CD4-positive, alpha-beta T cell treated with Interleukin-21 for 1 hour (primary cell): Measurements from ENCODE around the gene MCC.

Experiments
- DNase-seq: peaks from one replicate; pipeline ENCODE4 v3.0.0-alpha.2; 2020

MCC gene

DNA sequence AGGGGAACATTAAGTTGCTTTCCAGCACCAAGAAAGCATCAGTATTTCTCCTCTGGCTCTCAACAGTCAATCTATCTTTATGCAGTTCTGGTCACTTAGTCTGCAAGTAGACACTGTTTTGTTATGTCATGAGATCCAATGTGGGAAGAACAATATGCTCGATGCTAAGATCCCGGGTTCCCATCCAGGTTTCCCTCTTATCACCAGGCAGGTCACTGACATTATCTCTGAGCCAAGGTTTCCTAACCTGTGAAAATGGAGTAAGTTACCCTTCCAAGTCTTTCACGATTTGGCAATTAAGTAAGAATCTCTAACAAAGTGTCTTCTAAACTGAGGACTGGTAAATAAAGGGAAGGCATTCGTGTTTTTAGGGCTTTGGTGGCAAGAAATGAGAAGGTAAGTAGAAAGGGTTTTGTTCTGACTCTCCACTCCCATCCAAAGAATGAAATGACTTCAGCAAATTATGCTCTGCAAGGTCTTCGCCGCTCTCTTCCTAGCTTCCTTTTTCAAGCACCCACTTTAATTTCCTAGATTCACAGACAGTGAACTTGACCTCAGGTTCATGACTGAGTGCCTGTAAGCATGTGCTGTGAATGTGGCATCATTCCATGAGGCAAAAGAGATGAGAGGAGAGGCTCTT is 425.3 kb downstream of the MCC start:
- no peak for DNase-seq

DNA sequence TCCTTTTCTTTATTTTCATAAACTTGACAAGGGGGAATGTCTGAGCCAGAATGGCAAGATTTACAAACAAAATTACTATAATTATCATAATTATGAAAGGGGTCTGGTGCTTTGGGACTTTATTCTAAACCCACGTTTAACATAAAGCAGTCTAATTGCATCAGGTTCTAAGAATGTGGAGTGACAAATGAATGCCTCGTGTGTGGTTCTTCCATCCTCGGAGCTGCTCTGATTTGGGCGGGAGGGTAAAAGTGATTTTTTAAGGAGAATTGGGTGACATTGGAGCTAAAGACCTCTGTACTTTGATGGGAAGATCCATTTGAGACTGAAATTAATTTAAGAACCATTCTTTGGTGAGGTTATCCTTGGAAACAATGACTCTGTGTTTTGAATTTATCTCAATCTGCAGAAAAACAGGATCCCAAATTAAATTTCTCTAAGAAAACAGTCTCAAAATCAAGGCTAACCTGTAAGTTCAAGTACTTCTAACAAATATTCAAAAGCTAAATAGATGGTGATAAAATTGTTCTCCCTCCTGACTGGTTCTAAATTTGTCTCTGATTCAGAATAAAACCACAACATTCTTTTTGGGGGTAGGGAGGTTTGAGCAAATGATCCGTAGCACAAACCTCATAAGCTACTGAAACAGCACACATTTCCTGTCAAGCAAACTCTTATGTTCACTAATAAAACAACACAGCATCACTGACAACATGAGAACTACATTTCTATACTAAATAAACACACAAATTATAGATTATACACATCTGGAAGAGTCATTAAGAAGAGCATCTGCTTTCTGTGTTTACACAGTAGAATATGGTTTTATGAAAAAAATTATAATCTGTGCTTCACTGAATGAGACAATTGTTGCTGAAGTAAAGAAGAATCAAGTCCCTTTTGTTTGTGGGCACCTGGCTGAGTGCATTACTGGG is 426.1 kb downstream of the MCC start:
- no peak for DNase-seq

DNA sequence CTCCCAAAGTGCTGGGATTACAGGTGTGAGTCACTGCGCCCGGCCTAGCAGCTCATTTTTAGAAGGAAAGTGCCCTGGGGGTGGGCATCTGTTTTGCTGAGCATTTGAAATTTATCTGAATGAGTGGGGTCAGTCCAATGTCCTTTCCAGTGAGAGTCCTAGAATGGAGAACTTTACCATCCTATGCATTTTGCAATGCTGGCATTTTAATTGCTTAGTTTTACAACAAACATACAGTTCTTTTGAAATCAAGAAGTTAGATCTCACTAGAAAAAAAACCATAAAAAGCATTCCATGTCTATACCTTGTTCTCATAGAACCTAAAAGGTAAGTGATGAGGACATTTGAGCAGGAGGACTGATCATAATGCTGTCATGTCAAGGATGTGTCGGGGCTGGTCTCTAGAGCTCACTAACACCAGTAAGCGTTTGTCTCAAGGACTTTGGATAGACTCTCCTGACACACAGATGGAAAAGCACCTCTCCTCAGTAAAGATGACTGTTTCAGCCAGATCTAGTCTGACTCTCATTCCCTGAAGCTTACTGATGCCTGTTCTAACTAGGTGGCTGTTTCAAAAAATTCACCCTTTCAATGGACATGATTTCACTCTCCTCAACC is 427.7 kb downstream of the MCC start:
- DNase-seq: no peak

GRCh38 chr5:113059232-113060040 is 428.8 kb downstream of the MCC start:
- DNase-seq: no peak

GRCh38 chr5:113058706-113059226 is 429.5 kb downstream of the MCC start:
- no peak for DNase-seq

DNA sequence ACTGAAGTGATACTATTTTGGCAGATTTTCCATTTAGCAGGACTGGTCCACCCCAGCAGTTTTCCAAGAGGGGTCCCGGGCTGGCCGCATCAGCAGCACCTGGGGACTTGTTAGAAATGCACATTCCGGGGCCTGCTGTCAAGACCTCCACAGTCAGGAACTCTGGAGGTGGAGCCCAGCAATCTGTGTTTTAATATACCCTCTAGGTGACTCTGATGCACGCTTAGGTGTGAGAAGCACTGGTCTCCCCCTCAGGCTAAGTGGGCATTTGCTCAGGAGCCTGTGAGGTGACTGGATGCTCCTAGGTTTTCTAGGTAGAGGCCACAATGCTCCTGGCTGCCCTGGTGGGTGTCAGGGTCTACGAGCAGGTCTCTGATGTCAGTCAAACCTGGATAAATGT is 430.0 kb downstream of the MCC start:
- no peak for DNase-seq

DNA sequence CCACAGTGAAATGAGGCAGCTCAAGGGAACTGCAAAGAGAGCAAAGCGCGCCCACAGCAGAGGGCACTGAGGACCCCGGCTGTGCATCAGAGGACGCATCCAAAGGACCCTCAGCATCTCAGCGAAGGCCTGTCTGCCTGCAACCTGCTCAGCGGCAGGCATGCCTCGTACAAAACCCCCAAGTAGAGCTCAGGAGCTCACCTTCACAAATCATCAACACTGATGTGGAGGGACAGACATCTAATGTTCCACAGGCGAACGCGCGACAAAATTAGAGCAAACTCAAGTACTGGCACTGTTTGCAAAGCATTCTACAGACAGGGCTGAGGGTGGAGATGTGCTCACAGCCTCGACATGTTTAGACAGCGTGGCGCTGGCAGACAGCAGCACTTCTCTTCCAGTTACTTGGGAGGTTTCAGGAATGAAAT is 430.7 kb downstream of the MCC start:
- no peak for DNase-seq

- DNase-seq: no peak
Observed at GRCh38 chr5:113056988-113057387, 431.3 kb downstream of the MCC start.

- no peak for DNase-seq
Observed at GRCh38 chr5:113054899-113055298, 433.4 kb downstream of the MCC start.

DNA sequence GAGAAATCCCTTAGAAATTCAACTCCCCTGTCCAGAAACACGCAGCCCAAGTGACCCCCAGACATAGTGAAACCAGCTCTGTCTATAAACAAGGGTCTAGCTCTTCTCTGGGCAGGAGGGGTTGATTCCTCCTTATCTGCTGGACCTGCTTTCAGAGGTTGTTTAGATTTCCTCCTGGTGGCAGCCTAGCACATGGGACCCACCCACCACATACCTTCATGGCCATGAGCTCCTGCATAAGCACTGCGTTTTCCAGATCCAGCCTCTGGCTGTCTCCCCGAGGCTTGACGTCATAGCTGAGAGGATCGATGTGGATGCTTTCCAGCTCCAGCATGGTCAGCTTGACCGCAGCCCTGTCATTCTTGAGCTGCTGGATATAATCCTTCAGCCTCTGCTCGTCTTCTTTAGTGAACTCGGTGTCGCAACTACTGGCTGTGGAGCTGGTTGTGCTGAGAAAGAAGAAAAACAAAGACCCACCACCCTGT is 434.7 kb downstream of the MCC start:
- DNase-seq: no peak

DNA sequence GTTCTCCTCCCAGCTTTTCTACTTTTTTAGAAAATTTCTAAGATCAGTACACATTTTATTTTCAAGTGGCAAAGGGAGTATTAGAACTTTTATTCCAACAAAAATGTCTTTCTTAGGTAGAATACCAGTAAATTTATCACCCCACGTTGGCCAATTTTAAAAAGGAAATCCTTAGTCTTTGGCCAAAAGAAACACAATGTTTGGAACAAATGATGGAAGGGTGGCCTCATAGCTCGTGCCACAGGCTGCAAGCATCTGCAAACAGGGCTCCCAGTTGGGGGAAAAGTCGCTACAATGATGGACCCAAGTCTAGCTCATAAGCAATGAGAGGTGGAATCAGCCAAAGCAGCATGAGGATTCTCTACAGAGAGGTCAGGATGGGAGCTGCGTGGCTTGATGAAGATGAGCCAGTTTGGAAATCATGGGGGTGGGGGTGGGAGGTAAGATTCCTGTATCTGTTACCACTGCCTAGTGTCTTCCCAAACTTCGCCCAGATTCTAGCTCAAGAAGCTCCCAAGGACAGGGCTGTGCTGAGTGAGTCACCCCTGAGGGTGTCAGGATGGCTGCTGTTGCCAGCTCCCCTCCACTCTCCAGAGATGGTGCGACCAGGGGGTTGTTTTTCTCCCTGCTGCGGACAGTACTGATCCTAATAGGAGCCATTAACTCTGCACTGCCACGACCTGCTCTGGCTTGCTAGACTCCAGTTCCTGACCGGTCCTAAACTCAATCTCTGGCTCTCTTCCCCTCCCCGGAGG is 436.0 kb downstream of the MCC start:
- no peak for DNase-seq

- no peak for DNase-seq
Observed at GRCh38 chr5:113050721-113051382, 437.4 kb downstream of the MCC start.

DNA sequence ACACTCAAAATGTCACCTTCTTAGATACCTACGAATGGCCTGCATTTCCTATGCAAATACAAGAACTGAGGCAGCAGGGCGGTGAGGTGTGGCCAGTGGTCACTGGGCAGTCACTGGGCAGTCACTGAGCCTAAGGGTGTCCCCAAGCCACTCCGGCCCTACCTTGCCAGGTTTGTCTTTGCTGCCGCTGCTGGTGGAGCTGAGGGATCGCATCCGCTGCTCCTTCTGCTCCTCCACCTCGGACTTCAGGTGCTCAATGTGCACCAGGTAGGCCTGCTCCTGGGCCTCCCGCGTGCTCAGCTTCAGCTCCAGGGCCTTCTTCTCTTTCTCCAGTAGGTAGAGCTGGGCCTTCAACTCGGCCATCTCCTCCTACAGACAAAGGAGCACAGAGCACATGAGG is 439.3 kb downstream of the MCC start:
- no peak for DNase-seq

DNA sequence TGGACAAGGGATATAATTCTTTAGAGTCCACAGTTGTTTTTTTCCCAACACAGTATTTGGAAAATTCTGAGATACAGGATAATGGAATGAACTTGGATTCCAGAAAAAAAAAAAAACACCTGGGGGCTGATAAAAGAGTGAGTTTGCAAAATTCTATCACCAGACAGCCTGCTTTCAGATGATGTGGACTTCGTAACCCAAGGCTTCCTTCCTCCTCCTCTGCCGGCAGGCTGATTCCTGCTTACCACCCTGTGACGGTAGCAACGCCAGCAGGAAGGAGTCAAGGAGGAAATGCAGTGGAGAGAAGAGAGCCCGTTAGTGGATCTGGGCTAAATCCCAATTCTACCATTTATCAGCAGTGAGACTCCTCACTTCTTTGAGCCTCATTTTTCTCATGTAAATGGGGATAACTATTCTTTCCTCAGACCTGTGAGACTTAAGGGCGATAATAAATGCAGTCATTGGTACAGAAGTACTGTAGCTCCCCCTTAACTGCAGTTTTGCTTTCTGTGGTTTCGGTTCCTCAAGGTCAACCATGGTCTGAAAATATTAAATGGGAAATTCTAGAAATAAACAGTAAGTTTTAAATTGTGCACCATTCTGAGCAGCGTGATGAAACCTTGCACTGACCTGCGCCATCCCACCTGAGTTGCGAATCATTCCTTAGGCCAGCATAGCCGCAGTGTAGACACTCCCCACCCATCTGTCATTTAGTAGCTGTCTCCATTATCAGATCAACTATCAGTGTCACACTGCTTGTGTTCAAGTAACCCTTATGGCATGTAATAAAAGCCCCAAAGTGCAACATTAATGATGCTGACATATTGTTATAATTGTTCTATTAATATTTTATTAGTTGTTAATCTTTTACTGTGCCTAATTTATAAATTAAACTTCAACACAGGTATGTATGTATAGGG is 440.3 kb downstream of the MCC start:
- no peak for DNase-seq

GRCh38 chr5:113047234-113047633 is 441.0 kb downstream of the MCC start:
- no peak for DNase-seq

DNA sequence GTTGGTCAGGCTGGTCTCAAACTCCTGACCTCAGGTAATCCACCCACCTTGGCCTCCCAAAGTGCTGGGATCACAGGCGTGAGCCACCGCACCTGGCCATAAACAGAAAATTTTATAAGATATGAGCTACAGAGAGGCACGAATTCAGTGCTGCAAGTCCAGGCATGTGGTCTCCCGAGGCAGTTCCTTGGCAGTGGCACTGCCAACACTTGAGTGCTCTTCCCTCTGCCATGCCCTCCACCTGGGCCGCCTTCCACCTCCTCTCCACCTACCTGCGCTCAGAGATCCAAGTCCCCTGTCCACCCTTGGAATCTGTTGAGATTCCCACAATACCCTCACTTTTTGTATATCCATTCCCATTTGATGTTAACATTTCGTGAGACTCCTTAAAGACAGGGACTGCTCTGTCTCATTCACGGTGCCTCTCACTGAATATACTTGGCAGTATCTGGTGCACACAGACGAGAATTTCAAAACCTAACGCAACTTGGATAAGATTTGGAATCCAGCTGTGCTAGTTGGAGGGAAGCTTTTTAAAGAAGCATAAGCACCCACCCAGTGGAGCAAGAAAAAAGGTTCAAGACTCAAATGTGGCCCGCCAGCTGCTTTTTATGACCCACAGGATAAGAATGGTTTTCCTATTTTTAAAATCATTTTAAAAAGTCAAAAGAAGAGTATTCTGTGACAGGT is 443.3 kb downstream of the MCC start:
- no peak for DNase-seq

DNA sequence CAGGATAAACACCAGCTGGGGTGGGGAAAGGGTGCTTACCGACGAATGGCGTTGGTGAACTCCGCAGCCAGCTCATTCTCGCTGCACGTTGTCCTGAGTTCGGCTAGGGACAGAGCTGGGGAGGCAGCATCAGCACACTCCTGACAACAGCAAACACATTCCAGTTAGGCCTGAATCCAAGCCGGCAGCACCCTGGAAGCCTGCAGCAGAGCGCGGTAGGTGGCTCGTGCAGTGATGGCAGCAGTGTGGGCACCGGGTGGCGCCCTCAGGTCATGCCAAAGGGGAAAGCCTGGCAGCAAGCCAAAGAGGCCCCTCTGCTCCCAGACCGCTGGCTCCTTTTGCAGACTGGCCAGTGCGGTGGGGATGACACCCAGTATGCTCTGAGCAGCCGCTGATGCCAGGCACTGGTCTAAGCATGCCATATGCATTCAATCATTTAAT is 444.7 kb downstream of the MCC start:
- DNase-seq: no peak

- no peak for DNase-seq
Observed at GRCh38 chr5:113042491-113043243, 445.6 kb downstream of the MCC start.
